ENCODE data around the gene C18orf32. TPM values are rescaled to one million over a fixed set of nuclear protein-coding genes. Genes with fewer than 3 reads are reported as not detected.

The C18orf32 gene
- total and polyA plus RNA-seq, 2 of the 13 experiments (the other 11 are each of a cell fraction or from before 2014, with no cell fraction given) = 17.6 to 20.6 TPM

DNA sequence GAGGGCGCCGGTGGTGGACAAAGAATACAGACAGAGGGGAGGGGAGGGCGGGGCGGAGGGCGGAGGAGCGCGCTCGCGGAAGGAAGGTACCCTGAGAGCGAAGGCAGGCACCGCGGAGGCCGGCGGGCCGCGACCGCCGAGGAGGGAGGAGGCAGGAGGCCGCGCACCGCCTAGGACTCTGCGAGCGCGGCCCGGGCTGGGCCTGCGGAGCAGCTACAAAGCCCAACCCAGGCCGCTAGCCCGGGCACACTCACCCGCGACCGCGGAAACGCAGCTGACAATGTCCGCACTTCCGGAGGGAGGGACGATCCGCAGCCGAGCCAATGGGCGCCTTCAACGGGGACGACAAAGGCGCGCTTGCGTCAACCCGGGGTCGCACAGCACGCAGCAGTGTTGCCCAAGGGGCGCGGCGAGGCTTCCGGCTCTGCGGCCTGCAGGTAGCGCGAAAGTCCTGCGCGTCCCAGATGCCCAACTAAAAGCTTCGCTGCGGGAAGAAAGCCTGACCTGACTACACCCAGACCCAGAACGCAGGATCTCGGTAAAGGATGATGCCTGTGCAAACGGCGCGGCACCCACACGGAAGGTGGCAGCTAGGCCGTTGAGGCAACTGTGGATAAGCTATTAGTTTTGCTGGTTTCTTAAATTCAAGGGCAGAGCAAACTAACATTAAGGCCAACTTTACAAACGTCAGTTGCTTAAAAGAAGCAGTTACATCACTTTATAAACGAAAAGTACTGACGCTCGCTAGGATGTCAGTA is at the start of gene C18orf32 (continued):
- TF ChIP-seq ZHX2 (IDR thresholded peaks at IDR 0.05; ENCODE audit: low read depth) = peak; percentile 89
- TF ChIP-seq ZHX2 (CRISPR knock-in tag; IDR thresholded peaks at IDR 0.05; ENCODE audit: borderline replicate concordance) = no peak
- no peak for TF ChIP-seq ZNF841 (CRISPR knock-in tag; IDR thresholded peaks at IDR 0.05; ENCODE audit: borderline replicate concordance)
- TF ChIP-seq, protein P1, sequence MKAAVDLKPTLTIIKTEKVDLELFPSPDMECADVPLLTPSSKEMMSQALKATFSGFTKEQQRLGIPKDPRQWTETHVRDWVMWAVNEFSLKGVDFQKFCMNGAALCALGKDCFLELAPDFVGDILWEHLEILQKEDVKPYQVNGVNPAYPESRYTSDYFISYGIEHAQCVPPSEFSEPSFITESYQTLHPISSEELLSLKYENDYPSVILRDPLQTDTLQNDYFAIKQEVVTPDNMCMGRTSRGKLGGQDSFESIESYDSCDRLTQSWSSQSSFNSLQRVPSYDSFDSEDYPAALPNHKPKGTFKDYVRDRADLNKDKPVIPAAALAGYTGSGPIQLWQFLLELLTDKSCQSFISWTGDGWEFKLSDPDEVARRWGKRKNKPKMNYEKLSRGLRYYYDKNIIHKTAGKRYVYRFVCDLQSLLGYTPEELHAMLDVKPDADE (CRISPR knock-in tag; IDR thresholded peaks at IDR 0.05) = no peak
- TF ChIP-seq, protein P2, sequence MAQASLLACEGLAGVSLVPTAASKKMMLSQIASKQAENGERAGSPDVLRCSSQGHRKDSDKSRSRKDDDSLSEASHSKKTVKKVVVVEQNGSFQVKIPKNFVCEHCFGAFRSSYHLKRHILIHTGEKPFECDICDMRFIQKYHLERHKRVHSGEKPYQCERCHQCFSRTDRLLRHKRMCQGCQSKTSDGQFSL (CRISPR knock-in tag; IDR thresholded peaks at IDR 0.05) = no peak
- TF ChIP-seq JDP2 (CRISPR knock-in tag; IDR thresholded peaks at IDR 0.05; ENCODE audit: borderline replicate concordance) = no peak
- TF ChIP-seq, protein P3, sequence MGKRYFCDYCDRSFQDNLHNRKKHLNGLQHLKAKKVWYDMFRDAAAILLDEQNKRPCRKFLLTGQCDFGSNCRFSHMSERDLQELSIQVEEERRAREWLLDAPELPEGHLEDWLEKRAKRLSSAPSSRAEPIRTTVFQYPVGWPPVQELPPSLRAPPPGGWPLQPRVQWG (CRISPR knock-in tag; IDR thresholded peaks at IDR 0.05; ENCODE audit: borderline replicate concordance, low read depth) = no peak
- no peak for TF ChIP-seq FOXK2 (IDR thresholded peaks at IDR 0.05)
- TF ChIP-seq ZNF10 (CRISPR knock-in tag; IDR thresholded peaks at IDR 0.05; ENCODE audit: borderline replicate concordance, low read depth) = no peak
- TF ChIP-seq CBFB (CRISPR knock-in tag; IDR thresholded peaks at IDR 0.05) = peak; percentile 82; the same call in 1 of the 2 replicates
- no peak for TF ChIP-seq ZNF850 (CRISPR knock-in tag; conservative IDR thresholded peaks at IDR 0.05)
- TF ChIP-seq ETV6 (CRISPR knock-in tag; conservative IDR thresholded peaks at IDR 0.05) = peak; percentile 30; the same call in 1 of the 2 replicates
- peak; percentile 50 for TF ChIP-seq CBX1 (IDR thresholded peaks at IDR 0.05; ENCODE audit: low read depth)
- TF ChIP-seq PPARG (CRISPR knock-in tag; conservative IDR thresholded peaks at IDR 0.05) = 0 out of 2 replicates have a peak, but pooled peaks have one; percentile 37
- TF ChIP-seq, protein P4, sequence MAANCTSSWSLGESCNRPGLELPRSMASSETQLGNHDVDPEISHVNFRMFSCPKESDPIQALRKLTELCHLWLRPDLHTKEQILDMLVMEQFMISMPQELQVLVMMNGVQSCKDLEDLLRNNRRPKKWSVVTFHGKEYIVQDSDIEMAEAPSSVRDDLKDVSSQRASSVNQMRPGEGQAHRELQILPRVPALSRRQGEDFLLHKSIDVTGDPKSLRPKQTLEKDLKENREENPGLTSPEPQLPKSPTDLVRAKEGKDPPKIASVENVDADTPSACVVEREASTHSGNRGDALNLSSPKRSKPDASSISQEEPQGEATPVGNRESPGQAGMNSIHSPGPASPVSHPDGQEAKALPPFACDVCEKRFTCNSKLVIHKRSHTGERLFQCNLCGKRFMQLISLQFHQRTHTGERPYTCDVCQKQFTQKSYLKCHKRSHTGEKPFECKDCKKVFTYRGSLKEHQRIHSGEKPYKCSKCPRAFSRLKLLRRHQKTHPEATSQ (CRISPR knock-in tag; IDR thresholded peaks at IDR 0.05; ENCODE audit: borderline replicate concordance) = peak; percentile 69; the same call in 1 of the 2 replicates
- TF ChIP-seq RAD21 (CRISPR knock-in tag; IDR thresholded peaks at IDR 0.05) = peak; percentile 76
- no peak for TF ChIP-seq ZNF17 (CRISPR knock-in tag; IDR thresholded peaks at IDR 0.05)
- TF ChIP-seq DDIT3 (CRISPR knock-in tag; IDR thresholded peaks at IDR 0.05) = no peak
- TF ChIP-seq ZNF354B (CRISPR knock-in tag; IDR thresholded peaks at IDR 0.05) = no peak
- TF ChIP-seq TSC22D2 (CRISPR knock-in tag; IDR thresholded peaks at IDR 0.05; ENCODE audit: borderline replicate concordance) = 0 out of 2 replicates have a peak, but pooled peaks have one; percentile 36

All from HepG2 (cell line).